Measurements from ENCODE around the gene HECTD2.
"Not testable (repeated sequence)": the region's sequence is repeated elsewhere in the genome, so short reads cannot be mapped to it uniquely, and the experiment has no call there.

The HECTD2 gene

GRCh38 chr10:91409869-91410637, at the start of gene HECTD2:
HECTD2 (plus strand) TSS chr10:91410344; CDS start chr10:91410439, 95 bp downstream.
- ATAC-seq (replicated peaks) (peak; percentile 81 to 82), DNase-seq (peak; percentile 80)
- peak within 1 kb of the TSS; percentile 86 to 89 for H3K4me3 Mint-ChIP-seq
- H3K9me3 Mint-ChIP-seq: no peaks in the 10 kb centered on the region
- no peaks in the 10 kb centered on the region for H3K27me3 Mint-ChIP-seq
- no peaks in the 10 kb centered on the region for H3K36me3 Mint-ChIP-seq
- peaks cover 9 to 12% of the 10 kb centered on the region in 2 donors for H3K4me1 Mint-ChIP-seq
- H3K27ac Mint-ChIP-seq: peak within 1 kb of the TSS; percentile 89

DNA sequence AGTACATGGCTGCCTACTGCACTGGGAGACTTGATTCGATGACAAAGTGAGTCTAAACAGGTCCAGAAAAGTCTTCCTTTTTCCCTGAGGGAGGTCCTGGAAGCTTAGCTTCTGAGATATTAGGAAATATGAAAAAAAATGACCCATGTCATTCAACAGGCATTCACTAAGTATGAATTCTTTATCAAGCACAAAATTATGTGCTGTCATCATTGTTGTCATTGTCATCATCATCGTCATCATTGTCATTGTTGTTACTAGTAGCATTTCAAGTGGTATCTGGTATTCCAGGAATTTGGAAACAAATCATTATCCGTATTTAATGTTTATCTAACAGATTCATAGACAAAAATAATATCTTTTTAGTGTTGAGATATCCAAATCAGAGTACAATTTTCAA, 49.7 kb upstream of the HECTD2 start:
- no peaks in the 10 kb centered on the region for H3K4me1 Mint-ChIP-seq
- H3K27ac Mint-ChIP-seq: no peak overlapping the region
- no peak for DNase-seq
- peaks cover 0 to 9% of the 10 kb centered on the region in 2 donors for H3K9me3 Mint-ChIP-seq
- no peak overlapping the region for H3K4me3 Mint-ChIP-seq
- H3K27me3 Mint-ChIP-seq: peaks cover 51 to 58% of the 10 kb centered on the region in 2 donors
- ATAC-seq (replicated peaks): no peak
- peaks cover 0 to 3% of the 10 kb centered on the region in 2 donors for H3K36me3 Mint-ChIP-seq

GRCh38 chr10:91365519-91365918, 44.6 kb upstream of the HECTD2 start:
- not testable (repeated sequence) for H3K9me3 Mint-ChIP-seq; ATAC-seq (replicated peaks); H3K27ac Mint-ChIP-seq; H3K4me3 Mint-ChIP-seq; H3K36me3 Mint-ChIP-seq; DNase-seq; H3K4me1 Mint-ChIP-seq
- peaks cover 39 to 51% of the 10 kb centered on the region in 2 donors for H3K27me3 Mint-ChIP-seq

DNA sequence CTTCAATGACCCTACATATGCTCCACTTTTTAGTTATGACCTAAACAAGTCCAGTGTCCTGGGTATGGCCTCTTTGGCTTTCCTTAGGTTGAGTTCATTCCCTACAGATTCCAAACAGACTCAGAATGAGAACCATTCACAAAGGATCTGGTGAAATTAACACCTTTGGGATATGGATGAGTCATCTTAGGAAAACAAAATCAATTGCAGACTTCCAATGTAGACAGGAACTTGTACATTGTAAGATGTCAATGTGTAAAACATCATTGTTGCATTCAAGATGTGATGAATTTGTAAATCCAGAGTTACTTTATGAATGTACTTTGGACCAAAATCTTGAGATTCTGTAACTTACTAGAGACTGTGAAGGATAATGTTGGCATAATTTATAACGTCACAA, 43.4 kb upstream of the HECTD2 start:
- Mint-ChIP-seq H3K27me3 (peaks cover 35 to 40% of the 10 kb centered on the region in 2 donors), H3K9me3 (peaks cover 0 to 11% of the 10 kb centered on the region in 2 donors), H3K4me1 (no peaks in the 10 kb centered on the region), H3K4me3 (no peak overlapping the region), H3K27ac (no peak overlapping the region), H3K36me3 (peaks cover 0 to 3% of the 10 kb centered on the region in 2 donors)
- ATAC-seq (replicated peaks): no peak
- no peak for DNase-seq

- no peak overlapping the region for H3K4me3 Mint-ChIP-seq
- DNase-seq (no peak), ATAC-seq (replicated peaks) (no peak)
- peaks cover 0 to 3% of the 10 kb centered on the region in 2 donors for H3K36me3 Mint-ChIP-seq
- H3K27me3 Mint-ChIP-seq: peaks cover 30 to 35% of the 10 kb centered on the region in 2 donors
- H3K27ac Mint-ChIP-seq: no peak overlapping the region
- H3K4me1 Mint-ChIP-seq: no peaks in the 10 kb centered on the region
- H3K9me3 Mint-ChIP-seq: peaks cover 0 to 9% of the 10 kb centered on the region in 2 donors
Observed at GRCh38 chr10:91367127-91367531, 43.0 kb upstream of the HECTD2 start.

GRCh38 chr10:91367558-91367957, 42.6 kb upstream of the HECTD2 start:
- Mint-ChIP-seq H3K9me3 (peaks cover 0 to 6% of the 10 kb centered on the region in 2 donors), H3K4me1 (no peaks in the 10 kb centered on the region), H3K27me3 (peaks cover 27 to 32% of the 10 kb centered on the region in 2 donors), H3K4me3 (no peak overlapping the region), H3K27ac (no peak overlapping the region), H3K36me3 (no peaks in the 10 kb centered on the region)
- DNase-seq (no peak), ATAC-seq (replicated peaks) (no peak)

DNA sequence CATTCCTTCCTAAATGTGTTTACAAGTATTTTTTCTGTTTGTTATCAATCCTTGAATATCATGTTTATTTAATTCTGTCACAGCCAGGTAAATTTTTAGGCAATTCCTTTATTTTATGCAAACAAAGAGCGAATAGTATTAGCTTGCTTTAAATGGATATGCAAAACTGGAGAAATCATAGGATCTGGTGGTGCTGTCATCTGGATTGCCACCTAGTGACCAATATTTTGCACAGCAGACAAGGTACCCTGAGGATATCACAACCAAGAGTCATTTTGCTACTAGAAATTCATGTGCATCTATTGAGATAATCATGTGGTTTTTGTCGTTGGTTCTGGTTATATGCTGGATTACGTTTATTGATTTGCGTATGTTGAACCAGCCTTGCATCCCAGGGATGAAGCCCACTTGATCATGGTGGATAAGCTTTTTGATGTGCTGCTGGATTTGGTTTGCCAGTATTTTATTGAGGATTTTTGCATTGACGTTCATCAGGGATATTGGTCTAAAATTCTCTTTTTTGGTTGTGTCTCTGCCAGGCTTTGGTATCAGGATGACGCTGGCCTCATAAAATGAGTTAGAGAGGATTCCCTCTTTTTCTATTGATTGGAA, 40.1 kb upstream of the HECTD2 start:
- ATAC-seq (replicated peaks): peak in 1 of 2 donors; percentile 31
- not testable (repeated sequence) for H3K9me3 Mint-ChIP-seq, H3K27ac Mint-ChIP-seq, H3K4me1 Mint-ChIP-seq, H3K36me3 Mint-ChIP-seq, H3K4me3 Mint-ChIP-seq, DNase-seq
- H3K27me3 Mint-ChIP-seq: peaks cover 15 to 16% of the 10 kb centered on the region in 2 donors

- peaks cover 23 to 33% of the 10 kb centered on the region in 2 donors for H3K27me3 Mint-ChIP-seq
- ATAC-seq (replicated peaks) (no peak), DNase-seq (no peak)
- H3K27ac Mint-ChIP-seq: no peak overlapping the region
- no peak overlapping the region for H3K4me3 Mint-ChIP-seq
- H3K36me3 Mint-ChIP-seq: peaks cover 4 to 12% of the 10 kb centered on the region in 2 donors
- peaks cover 0 to 1% of the 10 kb centered on the region in 2 donors for H3K4me1 Mint-ChIP-seq
- peaks cover 19 to 29% of the 10 kb centered on the region in 2 donors for H3K9me3 Mint-ChIP-seq
Observed at GRCh38 chr10:91374052-91374451, 36.1 kb upstream of the HECTD2 start.

DNA sequence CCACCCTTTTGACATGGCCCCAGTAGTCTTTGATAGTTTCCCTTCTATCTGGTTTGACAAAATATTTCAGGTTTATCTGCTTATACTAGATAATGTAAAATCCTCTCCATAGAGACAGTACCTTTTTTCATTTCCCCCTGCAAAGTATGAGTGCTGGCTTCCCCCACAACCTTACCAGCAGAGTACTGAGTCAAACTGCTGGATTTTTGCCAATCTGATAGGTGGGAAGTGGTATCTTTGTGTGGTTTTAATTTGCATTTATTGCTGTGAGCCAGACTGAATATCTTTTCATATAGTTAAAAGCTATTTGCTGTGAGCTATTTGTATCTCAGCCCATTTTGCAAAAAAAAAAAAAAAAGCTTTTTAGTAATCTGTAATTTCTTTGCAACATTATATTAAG, 32.1 kb upstream of the HECTD2 start:
- H3K4me3 Mint-ChIP-seq: no peak overlapping the region
- H3K27ac Mint-ChIP-seq: no peak overlapping the region
- H3K4me1 Mint-ChIP-seq: peaks cover 0 to 1% of the 10 kb centered on the region in 2 donors
- ATAC-seq (replicated peaks) (peak; percentile 38 to 49), DNase-seq (no peak)
- peaks cover 4 to 12% of the 10 kb centered on the region in 2 donors for H3K36me3 Mint-ChIP-seq
- peaks cover 22 to 33% of the 10 kb centered on the region in 2 donors for H3K27me3 Mint-ChIP-seq
- peaks cover 18 to 29% of the 10 kb centered on the region in 2 donors for H3K9me3 Mint-ChIP-seq

DNA sequence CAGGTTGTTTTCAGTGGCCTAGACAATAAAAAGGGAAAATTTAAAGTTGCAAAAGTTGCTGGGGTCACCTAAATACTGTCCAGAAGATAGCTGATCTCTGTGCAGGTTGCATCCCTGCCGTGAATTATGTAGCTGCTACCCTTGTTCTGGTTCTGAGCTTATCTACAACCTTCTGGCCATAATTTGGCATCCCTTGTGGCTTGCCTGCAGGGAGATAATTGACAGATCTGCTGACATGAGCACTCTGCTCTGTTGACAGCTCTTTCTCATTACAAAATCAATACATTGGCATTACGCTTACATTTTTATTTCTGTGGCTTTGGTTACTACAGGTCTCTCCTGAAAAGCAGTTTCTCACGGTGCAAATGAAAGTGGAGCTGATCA, 29.3 kb upstream of the HECTD2 start:
- Mint-ChIP-seq H3K27me3 (peaks cover 29 to 37% of the 10 kb centered on the region in 2 donors), H3K9me3 (peaks cover 5 to 12% of the 10 kb centered on the region in 2 donors), H3K36me3 (peaks cover 0 to 5% of the 10 kb centered on the region in 2 donors), H3K27ac (no peak overlapping the region), H3K4me1 (peaks cover 0 to 1% of the 10 kb centered on the region in 2 donors), H3K4me3 (no peak overlapping the region)
- DNase-seq (no peak), ATAC-seq (replicated peaks) (no peak)

GRCh38 chr10:91381257-91381891, 28.8 kb upstream of the HECTD2 start:
- H3K27me3 Mint-ChIP-seq: peaks cover 29 to 39% of the 10 kb centered on the region in 2 donors
- no peak overlapping the region for H3K4me3 Mint-ChIP-seq
- no peak for ATAC-seq (replicated peaks)
- peaks cover 0 to 5% of the 10 kb centered on the region in 2 donors for H3K36me3 Mint-ChIP-seq
- H3K27ac Mint-ChIP-seq: no peak overlapping the region
- H3K4me1 Mint-ChIP-seq: peaks cover 0 to 1% of the 10 kb centered on the region in 2 donors
- H3K9me3 Mint-ChIP-seq: peaks cover 5 to 10% of the 10 kb centered on the region in 2 donors
- no peak for DNase-seq

GRCh38 chr10:91385306-91386085, 24.6 kb upstream of the HECTD2 start:
- ATAC-seq (replicated peaks): no peak
- no peak overlapping the region for H3K4me3 Mint-ChIP-seq

DNA sequence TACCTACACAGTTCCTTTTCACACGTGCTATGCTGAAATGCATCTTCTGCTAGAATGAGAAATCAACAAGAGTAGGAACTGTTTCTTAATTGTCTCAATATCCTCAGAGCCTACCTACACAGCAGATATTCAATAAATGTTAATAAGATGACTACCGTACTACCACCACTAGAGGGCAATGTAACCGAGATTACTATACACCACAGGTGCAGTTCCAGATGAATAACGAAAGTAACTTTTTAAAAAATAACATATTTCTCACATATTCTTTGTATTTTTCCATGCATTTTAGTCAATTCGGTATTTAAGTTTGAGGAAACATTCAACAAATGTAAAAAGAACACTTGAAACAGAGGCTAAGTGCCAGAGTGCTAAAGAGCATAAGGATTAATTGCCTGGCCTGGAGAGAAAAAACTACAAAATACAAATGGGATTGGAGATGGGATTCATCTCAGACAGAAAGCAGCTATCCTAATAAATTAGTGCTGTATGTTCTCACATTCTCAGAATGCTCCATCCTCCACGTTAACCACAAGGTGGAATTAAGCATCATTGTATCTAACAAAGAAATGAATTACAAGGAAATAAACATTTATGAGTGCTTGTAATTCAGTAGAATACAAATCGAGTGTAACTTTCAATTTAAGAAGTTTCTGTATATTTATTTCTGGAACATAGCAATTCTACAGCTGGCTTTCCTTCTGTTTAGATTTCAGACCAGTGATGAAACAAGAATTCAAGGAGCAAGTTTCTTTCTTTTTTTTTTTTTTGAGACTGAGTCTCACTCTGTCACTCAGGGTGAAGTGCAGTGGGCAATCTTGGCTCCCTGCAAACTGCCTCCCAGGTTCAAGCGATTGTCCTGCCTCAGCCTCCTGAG, 20.3 kb upstream of the HECTD2 start:
- H3K27me3 Mint-ChIP-seq: peaks cover 26 to 37% of the 10 kb centered on the region in 2 donors

More at GRCh38 chr10:91385306-91386085, 24.6 kb upstream of the HECTD2 start:
- H3K4me1 Mint-ChIP-seq: no peaks in the 10 kb centered on the region
- H3K27ac Mint-ChIP-seq: no peak overlapping the region
- peaks cover 34 to 43% of the 10 kb centered on the region in 2 donors for H3K27me3 Mint-ChIP-seq
- no peak for DNase-seq
- H3K9me3 Mint-ChIP-seq: no peaks in the 10 kb centered on the region
- no peaks in the 10 kb centered on the region for H3K36me3 Mint-ChIP-seq

More for the DNA sequence above, 20.3 kb upstream of the HECTD2 start:
- Mint-ChIP-seq H3K27ac (no peak overlapping the region), H3K36me3 (no peaks in the 10 kb centered on the region), H3K9me3 (no peaks in the 10 kb centered on the region), H3K4me1 (no peaks in the 10 kb centered on the region), H3K4me3 (no peak overlapping the region)
- DNase-seq (no peak), ATAC-seq (replicated peaks) (peak; percentile 87)
